Measurements from ENCODE around the gene KMT2E.

- TF ChIP-seq CTCF (IDR thresholded peaks at IDR 0.05) (no peak), POLR2A (IDR thresholded peaks at IDR 0.05) (no peak)
Measured at GRCh38 chr7:104993217-104993862, 20.7 kb upstream of the KMT2E start.

Data from testis (tissue), 2 donors.